Astrocyte (in vitro differentiated cells and primary cell): Measurements from ENCODE around the gene ITGAV.

Experiments used
- CTCF ChIP-seq: IDR thresholded peaks from 2 replicates; pipeline ENCODE4 v1.5.1; 2011; ENCODE audit warnings: low read depth, mild to moderate bottlenecking, inconsistent platforms, low read length, moderate library complexity; ENCODE audit not compliant: insufficient read depth
- EZH2 ChIP-seq: IDR thresholded peaks from 2 replicates; pipeline ENCODE4 v1.6.1; 2012; ENCODE audit warnings: mild to moderate bottlenecking, low read length, inconsistent platforms; ENCODE audit not compliant: insufficient read depth

GRCh38 chr2:186709529-186710450, 119.9 kb downstream of the ITGAV start:
- TF ChIP-seq CTCF (no peak), EZH2 (no peak)
